Measurements from ENCODE around the gene A3GALT2.
"Not testable (repeated sequence)": the region's sequence is repeated elsewhere in the genome, so short reads cannot be mapped to it uniquely, and the experiment has no call there.

Gene A3GALT2

DNA sequence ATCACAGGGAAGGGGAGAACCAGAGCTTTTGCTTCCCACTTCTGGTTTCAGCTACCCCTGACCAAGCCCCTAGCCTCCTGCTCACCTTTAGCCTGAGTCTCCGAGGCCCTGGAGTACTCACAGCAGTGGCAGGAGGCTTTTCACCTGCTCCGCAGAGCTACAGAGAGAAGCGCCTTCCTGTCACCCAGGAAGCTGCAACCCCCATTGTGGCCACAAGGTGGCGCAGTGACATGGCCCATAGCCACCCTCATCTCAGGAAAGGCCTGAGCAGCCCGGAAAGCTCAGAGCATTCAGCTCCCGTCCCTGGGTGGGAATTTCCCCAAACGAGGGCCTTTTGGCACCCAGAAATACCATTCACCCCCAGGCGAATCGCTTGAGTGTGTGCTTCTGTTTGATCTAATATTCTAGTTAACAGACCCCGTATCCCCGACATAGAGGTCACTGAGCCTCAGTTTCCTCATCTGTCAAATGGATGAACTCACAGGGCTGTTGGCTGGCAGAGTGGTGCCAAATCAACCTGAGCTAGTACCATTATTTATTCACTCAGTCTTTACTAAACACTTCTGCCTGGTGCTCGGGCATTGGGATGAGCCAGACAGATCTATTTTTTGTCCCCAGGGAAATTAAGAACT is 25.3 kb downstream of the A3GALT2 start:
- H3K27ac ChIP-seq: peak overlapping the region; percentile 4; the same call in 1 of the 2 replicates

DNA sequence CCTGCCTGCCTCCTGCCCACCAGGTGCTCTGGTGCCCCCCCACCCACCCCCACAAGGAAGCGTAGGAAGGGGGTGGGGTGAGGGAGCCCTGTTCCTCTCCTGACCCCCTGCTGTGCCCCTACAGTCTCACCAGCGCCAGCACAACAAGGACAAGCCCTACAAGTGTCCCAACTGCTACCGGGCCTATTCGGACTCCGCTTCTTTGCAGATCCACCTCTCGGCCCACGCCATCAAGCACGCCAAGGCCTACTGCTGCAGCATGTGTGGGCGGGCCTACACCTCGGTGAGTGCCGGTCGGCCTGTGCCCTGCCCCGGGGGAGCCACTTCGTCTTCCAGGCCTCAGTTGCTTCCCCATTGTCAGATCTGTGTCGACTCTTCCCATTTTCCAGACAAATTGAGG is 25.9 kb downstream of the A3GALT2 start:
- no peak for TF ChIP-seq ZFX (IDR thresholded peaks at IDR 0.05)
- TF ChIP-seq, protein P1, sequence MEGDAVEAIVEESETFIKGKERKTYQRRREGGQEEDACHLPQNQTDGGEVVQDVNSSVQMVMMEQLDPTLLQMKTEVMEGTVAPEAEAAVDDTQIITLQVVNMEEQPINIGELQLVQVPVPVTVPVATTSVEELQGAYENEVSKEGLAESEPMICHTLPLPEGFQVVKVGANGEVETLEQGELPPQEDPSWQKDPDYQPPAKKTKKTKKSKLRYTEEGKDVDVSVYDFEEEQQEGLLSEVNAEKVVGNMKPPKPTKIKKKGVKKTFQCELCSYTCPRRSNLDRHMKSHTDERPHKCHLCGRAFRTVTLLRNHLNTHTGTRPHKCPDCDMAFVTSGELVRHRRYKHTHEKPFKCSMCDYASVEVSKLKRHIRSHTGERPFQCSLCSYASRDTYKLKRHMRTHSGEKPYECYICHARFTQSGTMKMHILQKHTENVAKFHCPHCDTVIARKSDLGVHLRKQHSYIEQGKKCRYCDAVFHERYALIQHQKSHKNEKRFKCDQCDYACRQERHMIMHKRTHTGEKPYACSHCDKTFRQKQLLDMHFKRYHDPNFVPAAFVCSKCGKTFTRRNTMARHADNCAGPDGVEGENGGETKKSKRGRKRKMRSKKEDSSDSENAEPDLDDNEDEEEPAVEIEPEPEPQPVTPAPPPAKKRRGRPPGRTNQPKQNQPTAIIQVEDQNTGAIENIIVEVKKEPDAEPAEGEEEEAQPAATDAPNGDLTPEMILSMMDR (conservative IDR thresholded peaks at IDR 0.05): no peak

More for the DNA sequence above, 25.3 kb downstream of the A3GALT2 start:
- TF ChIP-seq, protein P1 (conservative IDR thresholded peaks at IDR 0.05): peak; percentile 97
- no peak for TF ChIP-seq ZFX (IDR thresholded peaks at IDR 0.05)

DNA sequence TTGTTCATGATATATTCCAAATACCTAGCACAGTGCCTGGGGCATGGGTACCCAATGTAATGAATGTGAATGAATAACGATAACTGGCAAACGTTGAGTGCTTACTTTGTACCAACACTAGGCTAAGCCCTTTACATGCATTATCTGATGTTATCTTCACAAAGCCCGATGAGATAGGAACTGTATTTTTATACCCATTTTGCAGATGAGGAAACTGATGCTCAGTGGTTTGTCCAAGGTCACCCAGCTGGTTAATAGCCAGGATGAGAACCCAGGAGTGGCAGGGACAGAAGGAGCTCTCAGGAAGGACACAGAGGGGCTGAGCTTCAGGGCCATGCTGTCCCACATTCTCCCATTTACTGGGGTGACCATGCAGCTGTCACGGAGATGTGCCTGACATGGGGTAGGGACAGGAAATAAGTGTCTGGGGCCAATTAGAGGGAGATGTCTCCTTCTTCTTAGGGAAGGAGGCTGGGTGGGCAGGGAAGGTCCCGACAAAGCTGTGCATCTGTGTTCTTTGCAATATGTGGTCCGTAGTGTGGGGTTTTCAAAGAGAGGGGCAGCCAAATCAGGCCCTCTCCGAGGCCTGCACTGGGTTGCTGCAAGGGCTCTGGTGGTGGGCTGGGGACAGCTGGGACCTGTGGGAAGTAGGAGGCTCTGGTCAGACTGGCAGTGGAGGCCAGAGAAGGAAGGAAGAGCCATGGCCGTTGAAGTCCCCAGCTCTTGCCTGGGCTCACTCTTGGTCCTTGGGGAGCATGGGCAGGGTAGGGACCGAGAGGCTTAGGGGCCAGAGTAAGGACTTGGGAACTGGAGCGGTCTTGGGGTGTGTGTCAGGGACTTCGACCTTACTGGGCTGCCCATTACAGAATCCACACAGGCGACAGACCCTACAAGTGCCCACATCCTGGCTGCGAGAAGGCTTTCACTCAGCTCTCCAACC is 26.6 kb downstream of the A3GALT2 start:
- no peak overlapping the region for H3K27ac ChIP-seq
- no peak for TF ChIP-seq ZFX (IDR thresholded peaks at IDR 0.05)
- TF ChIP-seq, protein P1 (conservative IDR thresholded peaks at IDR 0.05): no peak

More for the DNA sequence above, 25.9 kb downstream of the A3GALT2 start:
- H3K27ac ChIP-seq: no peak overlapping the region

DNA sequence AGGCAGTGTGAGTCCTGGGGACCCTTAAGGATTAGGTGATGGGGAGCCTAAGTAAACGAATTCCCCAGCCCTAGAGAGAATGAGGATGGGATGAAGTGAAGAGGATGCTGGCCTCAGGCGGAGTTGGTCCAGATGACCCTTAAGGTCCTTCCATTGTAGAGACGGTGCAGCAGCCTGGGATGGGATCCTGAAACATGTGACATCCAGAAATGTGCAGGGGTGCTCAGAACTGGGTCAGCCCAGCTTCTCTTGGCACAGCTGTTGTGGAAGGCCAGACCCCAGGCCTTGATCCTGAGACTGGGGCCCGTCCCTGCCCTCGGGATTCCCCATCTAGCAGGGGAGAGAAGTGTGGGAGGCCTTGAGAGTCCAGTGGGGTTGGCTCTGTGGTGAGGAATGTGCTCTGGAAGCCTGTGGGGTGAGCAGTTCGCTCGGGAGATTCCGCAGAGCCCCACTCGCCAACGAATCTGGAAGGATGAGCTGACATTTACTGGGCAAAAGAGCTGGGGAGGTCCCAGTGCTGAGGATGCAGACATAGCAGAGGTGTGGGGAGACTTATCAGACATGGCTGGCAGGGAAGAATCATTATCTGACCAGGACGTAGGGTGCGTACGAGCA is 28.1 kb downstream of the A3GALT2 start:
- H3K27ac ChIP-seq: no peak overlapping the region
- TF ChIP-seq, protein P1 (conservative IDR thresholded peaks at IDR 0.05): no peak
- TF ChIP-seq ZFX (IDR thresholded peaks at IDR 0.05): no peak

DNA sequence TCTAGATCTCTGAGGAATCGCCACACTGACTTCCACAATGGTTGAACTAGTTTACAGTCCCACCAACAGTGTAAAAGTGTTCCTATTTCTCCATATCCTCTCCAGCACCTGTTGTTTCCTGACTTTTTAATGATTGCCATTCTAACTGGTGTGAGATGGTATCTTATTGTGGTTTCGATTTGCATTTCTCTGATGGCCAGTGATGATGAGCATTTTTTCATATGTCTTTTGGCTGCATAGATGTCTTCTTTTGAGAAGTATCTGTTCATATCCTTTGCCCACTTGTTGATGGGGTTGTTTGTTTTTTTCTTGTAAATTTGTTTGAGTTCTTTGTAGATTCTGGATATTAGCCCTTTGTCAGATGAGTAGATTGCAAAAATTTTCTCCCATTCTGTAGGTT is 30.3 kb downstream of the A3GALT2 start:
- not testable (repeated sequence) for H3K27ac ChIP-seq

DNA sequence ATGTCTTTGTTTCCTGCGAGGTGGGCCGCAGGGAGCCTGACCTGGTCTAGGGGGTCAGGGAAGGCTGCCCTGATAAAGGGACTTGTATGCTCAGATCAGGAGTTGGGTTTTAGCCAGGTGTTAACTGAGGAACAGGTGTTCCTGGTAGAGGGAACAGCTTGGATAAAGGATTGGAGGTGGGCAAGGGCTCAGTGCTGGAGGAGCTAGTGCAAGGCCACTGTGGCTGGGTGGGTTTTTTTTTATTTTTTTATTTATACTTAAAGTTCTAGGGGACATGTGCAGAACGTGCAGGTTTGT is 31.1 kb downstream of the A3GALT2 start:
- TF ChIP-seq ZFX (IDR thresholded peaks at IDR 0.05): no peak
- TF ChIP-seq, protein P1 (conservative IDR thresholded peaks at IDR 0.05): no peak
- no peak overlapping the region for H3K27ac ChIP-seq

DNA sequence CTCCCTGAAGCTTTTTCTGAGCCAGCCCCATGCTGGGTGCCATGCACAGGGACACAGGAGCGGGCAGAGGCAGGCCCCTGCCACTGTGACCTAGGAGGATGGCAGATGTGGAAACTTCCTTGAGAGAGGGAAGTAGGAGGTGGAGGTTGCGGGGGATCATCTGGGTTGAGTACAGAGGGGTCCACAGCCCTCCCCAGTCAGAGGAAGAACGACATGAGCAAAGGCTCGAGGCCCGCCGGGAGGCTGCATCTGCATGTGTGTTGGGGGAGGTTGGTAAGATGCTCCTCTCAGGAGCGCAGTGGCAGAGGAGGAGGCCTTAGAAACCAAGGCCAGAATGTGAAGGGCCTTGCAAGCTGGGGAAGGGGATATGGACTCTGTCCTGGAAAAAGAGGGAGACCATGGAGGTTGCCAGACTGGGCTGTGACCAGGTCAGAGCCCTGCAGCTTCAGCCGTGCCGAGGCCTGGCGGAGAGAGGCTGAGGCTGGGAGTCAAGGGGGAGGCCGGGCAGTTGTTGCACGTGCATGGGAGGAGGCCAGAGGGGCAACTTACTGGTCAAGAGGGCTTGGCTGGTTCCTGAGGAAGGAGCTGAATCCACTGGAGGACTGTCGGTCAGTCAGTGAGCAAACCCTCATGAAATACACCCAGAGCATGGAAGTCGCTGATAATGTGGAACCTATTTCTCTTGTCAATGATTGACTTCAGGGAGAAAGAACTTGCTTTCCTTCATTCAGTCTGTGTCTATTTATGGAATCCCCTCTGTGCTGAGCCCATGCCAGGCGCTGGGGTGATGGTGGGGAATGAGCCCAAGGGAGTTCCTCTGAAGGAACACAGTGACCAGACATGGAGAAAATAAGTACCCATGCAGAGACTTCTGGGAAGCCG is 31.7 kb downstream of the A3GALT2 start:
- TF ChIP-seq, protein P1 (conservative IDR thresholded peaks at IDR 0.05): no peak
- no peak for TF ChIP-seq ZFX (IDR thresholded peaks at IDR 0.05)
- no peak overlapping the region for H3K27ac ChIP-seq
